SK-N-MC (cell line): Measurements from ENCODE around the gene EFHD2.

Source experiments
- DNase-seq: peaks from one replicate; pipeline ENCODE4 v3.0.0-alpha.2; 2011; ENCODE audit warnings: low read depth, low spot score
- H3K27ac ChIP-seq: fragments of 200-600 bp; sonication (generic); 2 replicates; pipeline ENCODE4 v1.5.1; 2016; ENCODE audit warnings: mixed run types
- H3K36me3 ChIP-seq: fragments of 200-600 bp; sonication (generic); 2 replicates; pipeline ENCODE4 v1.6.1; 2017; ENCODE audit warnings: antibody characterized with exemption, low read length, mixed read lengths; ENCODE audit not compliant: insufficient read depth
- H3K4me3 ChIP-seq: fragments of 200-600 bp; sonication (generic); 2 replicates; pipeline ENCODE4 v1.5.1; 2016
- H3K9ac ChIP-seq: fragments of 200-600 bp; sonication (generic); 2 replicates; pipeline ENCODE4 v1.8.0; 2017; ENCODE audit warnings: mixed run types, mixed read lengths; ENCODE audit not compliant: insufficient read length
- H3K9me3 ChIP-seq: fragments of 200-600 bp; sonication (generic); 2 replicates; pipeline ENCODE4 v1.6.1; 2017; ENCODE audit warnings: low read depth, mild to moderate bottlenecking, antibody characterized with exemption, low read length, moderate library complexity, mixed read lengths
- EZH2 ChIP-seq: fragments of 200-600 bp; sonication (generic); IDR thresholded peaks from one replicate; pipeline ENCODE4 v1.6.1; 2017; ENCODE audit warnings: antibody characterized with exemption
- FOXP2 ChIP-seq: optimal IDR thresholded peaks from 2 replicates; pipeline ENCODE3; 2011; ENCODE audit warnings: mild to moderate bottlenecking, moderate library complexity; ENCODE audit not compliant: insufficient read depth; ENCODE audit errors: extremely low read length, control extremely low read depth
- POLR2AphosphoS5 ChIP-seq: IDR thresholded peaks from 2 replicates; pipeline ENCODE4 v1.6.1; 2012; ENCODE audit warnings: mild to moderate bottlenecking, low read depth, low read length, borderline replicate concordance

Gene EFHD2

DNA sequence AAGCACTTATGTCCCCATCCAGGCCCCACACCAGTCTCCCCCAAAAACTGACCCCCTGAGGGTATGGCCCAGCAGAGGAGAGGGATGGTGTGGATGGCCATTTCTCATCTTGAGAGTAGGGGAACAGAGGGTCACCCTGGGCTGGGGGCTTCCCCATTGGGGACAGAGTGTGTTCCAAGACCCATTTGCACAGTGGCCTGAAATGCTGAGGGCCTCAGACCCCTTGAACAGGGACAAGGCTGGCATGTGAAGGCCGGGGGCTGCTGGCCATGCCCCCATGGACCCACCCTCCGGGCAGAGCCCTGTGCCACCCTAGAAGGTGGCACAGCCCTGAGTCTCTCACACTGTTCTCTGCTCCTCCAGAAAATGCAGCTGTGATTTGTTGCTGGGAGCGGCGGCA is 36.5 kb downstream of the EFHD2 start:
- DNase-seq, result no peak
- Histone ChIP-seq H3K9ac (no peak overlapping the region), H3K9me3 (no peaks in the 10 kb centered on the region), H3K36me3 (no peaks in the 10 kb centered on the region), H3K27ac (no peak overlapping the region), H3K4me3 (no peak overlapping the region)
- TF ChIP-seq POLR2AphosphoS5, result no peak
- no peak for TF ChIP-seq FOXP2
- no peak for TF ChIP-seq EZH2

DNA sequence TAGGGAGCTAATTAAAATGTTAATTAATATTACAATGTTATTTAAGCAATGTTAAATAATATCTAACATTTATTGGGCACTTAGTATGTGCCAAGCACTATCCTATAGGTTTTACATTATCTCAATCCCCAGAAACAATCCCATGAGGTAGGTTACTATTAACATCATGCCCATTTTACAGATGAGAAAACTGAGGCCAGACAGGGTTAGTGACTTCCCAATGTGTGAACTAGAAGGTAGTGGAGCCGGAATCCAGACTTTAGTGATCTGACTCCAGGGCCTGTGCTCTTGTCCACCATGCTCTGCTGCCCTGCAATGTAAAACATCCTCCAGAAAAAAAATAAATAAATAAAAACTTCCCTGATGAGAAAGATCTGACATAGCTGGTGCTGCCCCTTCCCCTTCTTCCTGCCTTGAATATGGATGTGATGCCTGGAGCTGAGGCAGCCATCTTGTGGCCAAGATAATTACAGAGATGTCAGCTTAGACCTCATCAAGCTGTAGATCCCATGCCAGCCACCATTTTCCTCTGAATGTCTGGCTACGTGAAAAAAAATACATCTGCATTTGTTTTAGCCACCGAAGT is 39.3 kb downstream of the EFHD2 start:
- H3K4me3 ChIP-seq, result no peak overlapping the region
- no peak for DNase-seq
- no peak overlapping the region for H3K9ac ChIP-seq
- H3K36me3 ChIP-seq, result no peaks in the 10 kb centered on the region
- H3K9me3 ChIP-seq, result no peaks in the 10 kb centered on the region
- TF ChIP-seq POLR2AphosphoS5, result no peak
- no peak for TF ChIP-seq FOXP2
- no peak for TF ChIP-seq EZH2
- no peak overlapping the region for H3K27ac ChIP-seq

DNA sequence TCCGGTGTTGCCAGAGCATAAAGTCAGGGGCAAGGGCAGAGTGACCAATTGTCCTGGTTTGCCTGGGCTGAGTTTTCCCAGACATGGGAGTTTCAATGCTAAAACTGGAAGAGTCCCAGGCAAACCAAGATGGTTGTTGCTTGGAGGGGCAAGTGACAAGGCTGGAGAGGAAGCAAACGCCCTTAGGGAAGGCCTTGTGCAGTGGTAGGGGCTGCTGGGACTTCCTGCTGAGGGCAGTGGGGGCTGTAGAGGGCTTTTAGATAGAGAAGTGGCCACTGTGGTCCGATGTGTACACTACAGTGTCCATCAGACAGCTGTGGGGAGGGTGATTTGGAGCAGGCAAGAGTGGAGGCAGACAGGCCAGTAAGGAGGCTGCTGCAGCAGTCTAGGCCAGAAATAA is 39.9 kb downstream of the EFHD2 start:
- no peak for TF ChIP-seq EZH2
- no peak for TF ChIP-seq FOXP2

DNA sequence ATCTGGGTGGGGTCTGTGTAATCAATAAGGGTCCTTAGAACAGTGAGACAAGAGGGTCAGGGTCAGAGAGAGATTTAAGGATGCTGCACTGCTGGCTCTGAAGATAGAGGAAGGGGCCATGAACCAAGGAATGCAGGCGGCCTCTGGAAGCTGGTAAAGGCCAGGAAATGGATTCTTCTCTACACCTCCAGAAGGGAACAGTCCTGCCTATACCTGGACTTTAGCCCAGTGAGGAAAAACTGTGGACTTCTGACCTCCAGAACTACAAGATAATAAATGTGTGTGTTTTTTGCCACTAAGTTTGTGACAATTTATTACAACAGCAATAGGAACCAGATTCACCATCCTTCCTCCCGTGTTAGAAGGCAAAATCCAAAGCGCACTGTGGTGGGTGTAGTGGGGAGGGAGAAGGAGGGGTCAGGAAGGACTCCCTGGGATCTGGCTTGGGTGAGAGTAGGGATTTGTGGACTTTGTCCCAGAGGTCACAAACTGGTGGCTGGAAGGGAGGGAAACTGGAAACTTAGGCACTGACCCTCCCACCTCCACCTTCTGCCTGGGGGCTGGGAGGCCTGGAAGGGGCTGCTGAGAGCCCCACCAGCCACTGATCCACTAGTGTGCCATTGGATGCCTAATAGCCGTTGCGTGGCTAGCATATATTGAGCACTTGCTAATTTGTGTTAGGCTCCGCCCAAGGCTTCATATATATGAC is 41.5 kb downstream of the EFHD2 start:
- Histone ChIP-seq H3K36me3 (no peaks in the 10 kb centered on the region), H3K27ac (no peak overlapping the region)

More for the DNA sequence above, 39.9 kb downstream of the EFHD2 start:
- no peaks in the 10 kb centered on the region for H3K36me3 ChIP-seq
- H3K9me3 ChIP-seq, result no peaks in the 10 kb centered on the region
- H3K27ac ChIP-seq, result no peak overlapping the region
- no peak overlapping the region for H3K9ac ChIP-seq
- no peak overlapping the region for H3K4me3 ChIP-seq
- no peak for DNase-seq

DNA sequence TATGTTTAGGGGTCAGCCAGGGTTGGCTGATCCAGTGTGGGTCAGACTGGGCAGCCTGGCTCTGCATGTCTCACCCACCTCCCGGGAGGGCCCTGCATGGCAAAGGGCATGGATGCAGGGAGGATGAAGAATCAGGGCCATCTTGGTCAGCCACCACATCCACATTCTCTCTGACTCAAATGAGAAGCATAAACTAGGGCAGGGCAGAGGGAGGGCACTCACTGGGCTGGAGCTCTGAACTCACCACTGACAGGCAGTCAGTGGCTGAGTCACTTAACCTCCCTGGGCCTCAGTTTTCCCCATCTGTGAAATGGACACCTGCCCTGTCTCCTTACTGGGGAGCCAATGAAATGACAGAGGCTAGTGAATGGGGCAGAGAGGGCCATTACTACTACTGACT is 42.5 kb downstream of the EFHD2 start:
- DNase-seq, result no peak
- Histone ChIP-seq H3K36me3 (no peaks in the 10 kb centered on the region), H3K9me3 (no peaks in the 10 kb centered on the region), H3K27ac (no peak overlapping the region), H3K9ac (no peak overlapping the region), H3K4me3 (no peak overlapping the region)
- TF ChIP-seq EZH2 (no peak), POLR2AphosphoS5 (no peak), FOXP2 (no peak)

More for the DNA sequence above, 41.5 kb downstream of the EFHD2 start:
- Histone ChIP-seq H3K9me3 (no peaks in the 10 kb centered on the region), H3K4me3 (no peak overlapping the region), H3K9ac (no peak overlapping the region)
- TF ChIP-seq POLR2AphosphoS5, result no peak
- TF ChIP-seq EZH2, result no peak
- no peak for TF ChIP-seq FOXP2
- no peak for DNase-seq

DNA sequence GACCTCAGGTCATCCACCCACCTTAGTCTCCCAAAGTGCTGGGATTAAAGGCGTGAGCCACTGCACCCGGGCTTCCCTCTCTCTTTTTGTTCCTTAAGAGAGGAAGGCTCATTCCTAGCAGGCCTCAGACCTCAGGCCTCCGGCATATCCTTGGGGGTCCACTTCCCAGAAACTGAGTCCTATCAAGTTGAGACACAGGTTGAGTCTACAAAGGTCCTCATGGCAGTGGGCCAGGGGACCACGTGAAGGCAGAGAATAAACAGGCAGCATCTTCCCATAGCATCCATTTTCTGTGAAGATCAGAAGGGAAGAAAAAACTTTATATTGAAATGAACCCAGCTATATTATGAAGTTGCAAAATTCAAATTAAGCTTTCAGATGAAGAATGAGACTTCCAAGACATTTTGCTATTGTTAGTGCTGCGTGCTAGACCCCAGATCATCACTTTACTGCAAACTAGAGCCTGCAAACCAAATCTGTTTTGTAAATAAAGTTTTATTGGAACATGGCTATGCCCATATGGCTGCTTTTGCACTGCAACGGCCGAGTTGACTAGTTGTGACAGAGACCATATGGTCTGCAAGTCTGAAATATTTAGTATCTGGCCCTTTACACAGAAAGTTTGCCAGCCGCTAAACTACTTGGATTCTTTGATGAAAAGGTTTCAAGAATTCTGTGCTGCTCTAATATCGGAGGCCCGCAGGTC is 43.3 kb downstream of the EFHD2 start:
- H3K4me3 ChIP-seq, result no peak overlapping the region
- TF ChIP-seq EZH2 (no peak), FOXP2 (no peak), POLR2AphosphoS5 (no peak)
- H3K27ac ChIP-seq, result no peak overlapping the region; the same call in 1 of the 2 replicates
- H3K36me3 ChIP-seq, result no peaks in the 10 kb centered on the region
- H3K9me3 ChIP-seq, result no peaks in the 10 kb centered on the region
- DNase-seq, result no peak
- H3K9ac ChIP-seq, result no peak overlapping the region

DNA sequence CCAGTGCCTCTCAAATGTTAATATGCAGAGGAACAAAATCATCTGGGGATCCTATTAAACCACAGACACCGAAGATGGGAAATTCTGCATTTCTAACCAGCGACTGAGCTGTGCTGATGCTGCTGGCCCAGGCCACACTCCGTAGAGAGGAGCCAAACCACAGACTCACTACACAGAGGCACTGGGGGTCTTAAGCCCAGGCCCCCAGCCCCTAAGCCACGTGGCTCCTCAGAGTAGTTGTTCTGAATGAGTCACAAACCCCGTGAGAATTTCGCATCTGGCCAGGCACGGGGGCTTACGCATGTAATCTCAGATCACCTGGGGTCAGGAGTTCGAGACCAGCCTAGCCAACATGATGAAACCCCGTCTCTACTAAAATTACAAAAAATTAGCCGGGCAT is 44.0 kb downstream of the EFHD2 start:
- TF ChIP-seq EZH2, result no peak
- no peak for TF ChIP-seq POLR2AphosphoS5
- TF ChIP-seq FOXP2, result no peak
- Histone ChIP-seq H3K9ac (no peak overlapping the region), H3K9me3 (no peaks in the 10 kb centered on the region), H3K27ac (no peak overlapping the region), H3K36me3 (no peaks in the 10 kb centered on the region), H3K4me3 (no peak overlapping the region)
- DNase-seq, result no peak

DNA sequence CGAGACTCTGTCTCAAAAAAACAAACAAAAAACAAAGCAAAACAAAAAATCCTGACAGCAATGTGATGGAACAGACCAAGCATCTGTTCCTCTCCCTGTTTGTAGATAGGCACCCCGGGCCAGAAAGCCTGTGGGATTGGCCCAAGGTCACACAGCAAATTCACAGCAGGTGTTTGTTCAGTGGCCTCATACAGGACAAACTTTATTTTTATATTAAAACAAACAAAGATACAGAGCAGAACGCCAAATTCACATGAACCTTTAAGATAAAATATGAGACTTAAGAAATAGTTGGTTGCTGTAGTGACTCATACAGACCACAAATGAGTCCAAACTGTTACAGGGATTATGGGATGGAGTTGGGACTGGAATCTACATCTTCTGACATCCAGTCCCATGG is 44.6 kb downstream of the EFHD2 start:
- no peak for DNase-seq
- no peak for TF ChIP-seq FOXP2
- TF ChIP-seq EZH2, result no peak
- no peak for TF ChIP-seq POLR2AphosphoS5
- H3K9ac ChIP-seq, result no peak overlapping the region
- no peak overlapping the region for H3K27ac ChIP-seq
- no peaks in the 10 kb centered on the region for H3K9me3 ChIP-seq
- H3K4me3 ChIP-seq, result no peak overlapping the region
- no peaks in the 10 kb centered on the region for H3K36me3 ChIP-seq
